ENCODE measurements around the gene MGST1.

Gene MGST1

GRCh38 chr12:16347391-16348298, at the start of gene MGST1:
TSS of gene MGST1 (plus strand) at chr12:16347645. CDS start at chr12:16354253, 6,608 bp downstream.
- DNase-seq (ENCODE audit: low spot score): peak; percentile 26

GRCh38 chr12:16299403-16299802, 48.0 kb upstream of the MGST1 start:
- no peak for DNase-seq (ENCODE audit: low spot score)

GRCh38 chr12:16300122-16300521, 47.3 kb upstream of the MGST1 start:
- DNase-seq (ENCODE audit: low spot score): no peak

- no peak for DNase-seq (ENCODE audit: low spot score)
These were observed 46.7 kb upstream of the MGST1 start for GRCh38 chr12:16300736-16301135.

GRCh38 chr12:16303939-16304338, 43.5 kb upstream of the MGST1 start:
- DNase-seq (ENCODE audit: low spot score): no peak

- DNase-seq (ENCODE audit: low spot score): no peak
These were observed 39.5 kb upstream of the MGST1 start for GRCh38 chr12:16307856-16308475.

GRCh38 chr12:16310934-16311333, 36.5 kb upstream of the MGST1 start:
- DNase-seq (ENCODE audit: low spot score): no peak

DNA sequence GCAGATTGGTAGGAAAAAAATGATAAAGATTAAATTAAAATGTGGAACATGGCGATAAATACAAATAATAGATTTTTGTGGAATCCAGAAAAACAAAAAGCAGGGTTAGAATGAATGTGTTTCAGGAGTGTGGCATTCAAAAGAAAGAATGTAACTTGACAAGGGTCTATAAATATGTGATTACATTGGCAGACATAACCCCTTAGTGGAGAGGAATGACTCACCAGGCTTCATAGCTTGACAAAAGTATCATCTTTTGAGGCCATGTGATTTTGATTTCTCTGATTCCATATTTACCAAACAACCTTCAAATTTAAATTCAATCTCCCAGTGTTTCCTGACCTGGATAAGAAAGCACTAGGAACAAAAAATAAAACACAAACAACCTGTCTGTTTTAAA, 24.4 kb upstream of the MGST1 start:
- DNase-seq (ENCODE audit: low spot score): no peak

DNA sequence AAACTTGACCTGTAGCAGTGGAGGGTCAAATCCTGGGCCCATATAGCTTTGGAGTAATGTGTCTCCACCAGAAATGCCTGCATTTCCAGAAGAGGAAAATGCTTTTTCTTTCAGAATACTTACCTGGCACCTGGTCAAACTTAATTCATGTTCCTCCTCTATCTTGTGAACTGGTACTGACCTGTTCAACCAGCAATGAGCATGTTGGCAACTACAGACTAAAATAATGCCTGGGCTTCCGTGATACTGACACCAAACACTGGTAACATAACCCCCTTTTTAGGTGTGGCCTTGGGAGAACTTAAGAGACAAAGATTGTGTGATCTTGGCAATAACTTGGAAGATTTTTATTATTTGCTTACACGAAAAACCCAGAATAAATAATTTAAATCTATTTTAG, 23.8 kb upstream of the MGST1 start:
- no peak for DNase-seq (ENCODE audit: low spot score)

DNA sequence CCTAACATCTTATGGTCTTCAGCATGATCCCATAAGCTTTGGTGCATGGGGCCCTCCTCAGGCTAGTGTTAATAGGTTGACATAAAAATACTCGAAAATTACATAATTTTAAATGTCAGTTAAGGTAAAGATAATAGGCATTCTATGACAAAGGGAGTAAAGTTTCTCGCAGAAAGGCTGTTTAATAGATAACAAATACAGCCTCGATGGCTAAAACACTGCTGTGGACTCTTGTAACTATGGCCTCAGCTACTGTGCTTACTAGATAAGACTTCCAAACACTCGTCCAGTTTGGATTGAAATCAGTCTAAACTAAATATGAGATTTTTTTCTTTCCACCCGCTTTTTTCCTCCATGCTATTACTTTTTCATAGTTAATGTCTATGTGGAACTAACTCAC, 23.2 kb upstream of the MGST1 start:
- DNase-seq (ENCODE audit: low spot score): no peak

DNA sequence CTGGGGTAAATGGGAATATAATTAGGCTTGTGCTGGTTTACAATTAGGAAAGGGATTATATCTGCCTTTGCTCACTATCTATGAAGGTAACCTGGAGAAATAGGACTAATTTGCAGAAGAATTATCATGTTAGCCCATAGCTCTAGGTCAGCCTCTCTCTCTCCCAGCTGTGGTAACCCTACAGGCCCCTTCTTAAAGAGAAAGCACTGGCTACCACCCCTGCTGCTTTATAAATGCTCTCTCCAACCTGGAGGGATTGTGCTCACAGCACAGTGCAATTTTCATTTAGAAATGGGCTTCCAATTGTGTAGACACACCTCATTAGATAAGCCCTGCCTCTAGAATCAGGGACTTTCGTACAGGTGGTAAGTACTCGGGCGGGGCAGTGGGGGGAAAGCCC, 22.7 kb upstream of the MGST1 start:
- no peak for DNase-seq (ENCODE audit: low spot score)

DNA sequence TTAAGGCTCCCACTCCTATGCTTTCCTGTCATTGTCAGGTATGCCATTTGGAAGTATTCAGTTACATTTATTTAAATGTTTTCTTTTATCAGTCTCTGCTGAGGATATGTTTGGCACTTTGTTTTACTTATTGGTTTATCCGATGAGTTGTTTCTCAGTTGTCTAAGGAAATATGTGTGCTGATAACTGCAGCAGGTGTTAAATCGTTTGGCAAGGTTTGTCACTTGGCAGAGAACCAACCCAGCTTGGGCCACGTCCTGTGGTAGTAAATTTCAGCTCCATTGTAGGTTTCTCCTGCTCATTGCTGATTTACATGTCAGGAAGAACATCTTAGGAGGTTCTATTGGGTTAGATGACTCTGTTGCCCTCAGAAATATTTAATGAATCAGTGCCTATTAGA, 22.0 kb upstream of the MGST1 start:
- no peak for DNase-seq (ENCODE audit: low spot score)

GRCh38 chr12:16327963-16328362, 19.5 kb upstream of the MGST1 start:
- no peak for DNase-seq (ENCODE audit: low spot score)

DNA sequence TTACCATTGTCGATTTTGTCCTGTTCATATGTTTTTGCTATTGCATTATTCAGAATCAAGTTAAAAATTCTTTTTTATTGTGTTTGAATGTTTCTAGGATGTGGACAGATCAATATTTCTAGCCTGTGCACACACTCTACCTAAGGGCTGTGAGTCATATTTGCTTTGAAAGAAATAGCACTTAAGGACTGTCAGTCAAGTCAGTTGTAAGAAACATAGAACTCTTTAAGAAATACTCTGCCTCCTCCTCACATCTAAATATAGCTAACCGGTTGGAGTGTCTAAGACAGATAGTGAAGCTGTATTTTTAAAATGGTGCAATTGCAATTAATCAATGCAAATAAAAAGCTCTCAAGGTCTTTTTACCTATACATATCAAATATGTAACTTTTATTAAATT, 17.9 kb upstream of the MGST1 start:
- DNase-seq (ENCODE audit: low spot score): no peak

DNA sequence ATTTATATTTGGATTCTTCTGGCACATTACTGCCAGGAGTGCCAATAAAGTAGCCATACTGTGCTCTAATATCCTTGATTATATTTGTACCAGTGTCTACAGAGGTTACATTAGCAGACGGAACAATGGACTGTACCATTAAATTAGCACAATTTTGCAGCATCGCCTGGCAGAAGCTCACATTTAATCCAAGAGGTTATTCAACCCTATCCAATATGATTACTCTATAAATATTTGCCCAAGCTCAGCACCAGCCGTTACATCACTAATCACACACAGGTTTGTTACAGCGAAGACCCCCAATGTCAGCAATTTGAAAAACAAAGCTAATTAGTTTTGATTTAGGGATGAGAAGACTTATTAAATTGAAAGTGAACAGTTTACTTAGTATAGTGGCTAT, 16.9 kb upstream of the MGST1 start:
- no peak for DNase-seq (ENCODE audit: low spot score)

GRCh38 chr12:16331998-16332397, 15.4 kb upstream of the MGST1 start:
- no peak for DNase-seq (ENCODE audit: low spot score)

DNA sequence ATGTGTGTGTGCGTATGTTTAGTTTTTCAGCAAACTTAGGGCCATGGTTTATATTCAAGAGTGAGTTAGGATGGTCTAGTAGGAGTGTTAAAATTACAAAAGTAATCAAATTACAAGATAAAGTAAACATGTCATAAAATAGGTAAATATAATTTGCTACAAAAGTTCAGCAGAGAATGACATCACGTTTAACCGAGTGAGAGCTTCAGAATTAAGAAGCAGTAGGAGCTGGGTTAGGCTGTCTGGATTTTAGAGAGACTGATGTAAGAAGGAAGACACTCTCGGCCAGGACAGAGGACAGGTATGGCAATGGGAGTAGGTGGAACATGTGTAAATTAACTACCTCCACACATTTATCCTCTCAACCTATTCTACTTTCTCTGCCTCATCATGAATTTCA, 11.6 kb upstream of the MGST1 start:
- DNase-seq (ENCODE audit: low spot score): no peak

DNA sequence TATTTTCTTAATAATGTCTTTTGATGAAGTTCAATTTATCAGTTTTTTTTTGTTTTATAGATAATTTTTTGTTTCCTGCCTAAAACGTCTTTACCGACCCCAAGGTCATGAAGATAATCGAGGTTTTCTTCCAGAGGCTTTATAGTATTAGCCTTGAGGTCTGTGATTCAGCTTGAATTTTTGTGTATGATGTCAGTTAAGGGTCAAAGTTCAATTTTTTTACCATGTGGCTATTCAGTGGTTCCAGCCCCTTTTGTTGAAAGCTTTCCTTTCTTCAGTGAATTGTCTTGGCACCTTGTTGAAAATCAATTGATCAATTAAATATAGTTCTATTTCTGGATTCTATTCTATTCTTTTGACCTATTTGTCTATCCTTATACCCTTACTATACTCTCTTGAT, 3.2 kb upstream of the MGST1 start:
- DNase-seq (ENCODE audit: low spot score): no peak

GRCh38 chr12:16345105-16345504, 2.3 kb upstream of the MGST1 start:
- DNase-seq (ENCODE audit: low spot score): no peak

DNA sequence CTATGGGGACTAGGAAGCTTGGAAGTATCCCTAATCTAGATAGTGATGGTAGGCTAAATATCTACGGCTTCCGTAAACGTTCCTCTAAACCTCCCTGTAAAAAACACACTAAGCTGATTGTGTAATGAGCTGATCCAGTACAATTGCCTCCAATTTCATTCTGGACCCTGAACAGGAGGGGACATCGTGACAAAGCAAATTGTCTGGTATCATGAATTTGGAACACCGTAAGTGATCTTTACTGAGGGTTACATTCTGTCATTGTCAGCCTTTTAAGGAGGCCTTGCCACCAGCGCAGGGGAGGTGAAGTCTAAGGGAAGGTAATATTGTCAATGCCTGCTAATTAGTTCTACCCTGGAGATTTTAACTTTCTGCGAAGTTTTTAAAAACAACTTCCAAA, 487 bp upstream of the MGST1 start:
- no peak for DNase-seq (ENCODE audit: low spot score)

GRCh38 chr12:16348435-16349130, 1.1 kb downstream of the MGST1 start:
- no peak for DNase-seq (ENCODE audit: low spot score)

DNA sequence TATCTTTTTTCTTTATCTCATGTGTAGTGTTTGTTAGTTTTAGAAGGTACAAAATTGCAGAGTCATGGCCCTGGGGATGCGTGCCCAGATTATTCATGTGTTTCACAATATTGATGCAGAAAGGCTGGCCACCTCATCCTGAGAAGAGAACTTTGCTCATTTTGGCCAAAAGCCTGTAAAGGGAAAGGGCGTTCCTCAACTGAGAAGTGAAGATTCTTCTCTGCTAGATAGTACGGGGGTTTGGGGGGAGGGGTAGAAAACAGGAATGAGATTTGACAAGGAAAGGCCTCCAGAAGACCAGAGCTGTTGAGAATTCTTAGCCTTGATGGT, 1.7 kb downstream of the MGST1 start:
- DNase-seq (ENCODE audit: low spot score): peak; percentile 33

DNA sequence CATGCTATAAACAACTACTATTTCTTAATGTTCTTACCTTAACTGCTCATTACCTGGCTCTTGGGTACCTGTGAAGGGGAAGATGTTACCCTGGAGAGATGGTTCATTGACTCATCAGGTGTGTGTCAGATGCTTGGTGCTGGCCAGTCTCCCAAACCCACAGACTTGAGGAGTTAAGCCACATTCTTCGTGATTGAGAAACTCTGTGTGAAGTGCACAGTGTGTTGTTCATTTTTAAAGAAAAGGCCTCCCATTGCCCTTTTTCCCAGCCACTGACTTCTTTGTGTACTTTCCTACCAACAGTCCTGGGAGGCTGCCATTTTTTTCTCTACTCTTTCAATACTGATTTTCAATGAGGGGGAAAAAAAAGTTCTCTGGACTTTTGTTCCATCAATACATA, 3.2 kb downstream of the MGST1 start:
- peak; percentile 38 for DNase-seq (ENCODE audit: low spot score)

Measured in hepatic stellate cell (primary cell).